DND-41 (cell line): ENCODE measurements around the gene COA5.

ENCODE experiments used
- CTCF ChIP-seq: IDR thresholded peaks from 2 replicates; pipeline ENCODE4 v1.5.1; 2012; ENCODE audit warnings: borderline replicate concordance, low read length, moderate library complexity, mild to moderate bottlenecking; ENCODE audit not compliant: poor library complexity, severe bottlenecking; ENCODE audit errors: extremely low read depth
- EZH2 ChIP-seq: IDR thresholded peaks from 3 replicates; pipeline ENCODE4 v1.6.1; 2012; ENCODE audit warnings: borderline replicate concordance, low read depth, mild to moderate bottlenecking, moderate library complexity, low read length, inconsistent platforms; ENCODE audit not compliant: severe bottlenecking

- TF ChIP-seq CTCF (no peak), EZH2 (no peak)
Observed at GRCh38 chr2:98571121-98571701, 37.1 kb downstream of the COA5 start.
